GM23248 (cell line): Measurements from ENCODE around the gene ZNF850. TPM values are rescaled to one million over a fixed set of nuclear protein-coding genes. Genes with fewer than 3 reads are reported as not detected.
"Not testable (repeated sequence)": the region's sequence is repeated elsewhere in the genome, so short reads cannot be mapped to it uniquely, and the experiment has no call there.

Experiments used
- DNase-seq: peaks from one replicate; pipeline ENCODE4 v3.0.0-alpha.2; 2015
- H2AFZ ChIP-seq: fragments of 200-600 bp; sonication (generic); 2 replicates; pipeline ENCODE4 v1.6.1; 2016; ENCODE audit warnings: antibody characterized with exemption
- H3F3A ChIP-seq: fragments of 200-600 bp; sonication (generic); 2 replicates; pipeline ENCODE4 v1.6.1; 2016; ENCODE audit warnings: mild to moderate bottlenecking, antibody characterized with exemption, mixed run types; ENCODE audit not compliant: insufficient read depth
- H3K27ac ChIP-seq: fragments of 200-600 bp; sonication (generic); 2 replicates; pipeline ENCODE4 v1.5.1; 2016; ENCODE audit warnings: mild to moderate bottlenecking
- H3K27me3 ChIP-seq: fragments of 200-600 bp; sonication (generic); replicated peaks from 2 replicates; pipeline ENCODE4 v1.6.1; 2016; ENCODE audit warnings: mild to moderate bottlenecking; ENCODE audit not compliant: insufficient read depth
- H3K36me3 ChIP-seq: fragments of 200-600 bp; sonication (generic); 2 replicates; pipeline ENCODE4 v1.6.1; 2016; ENCODE audit warnings: low read depth, mild to moderate bottlenecking
- H3K4me1 ChIP-seq: fragments of 200-600 bp; sonication (generic); 2 replicates; pipeline ENCODE4 v1.6.1; 2016; ENCODE audit warnings: mild to moderate bottlenecking; ENCODE audit not compliant: insufficient read depth
- H3K4me2 ChIP-seq: fragments of 200-600 bp; sonication (generic); one replicate; pipeline ENCODE4 v1.6.1; 2016; ENCODE audit warnings: mild to moderate bottlenecking; ENCODE audit not compliant: unreplicated experiment
- H3K4me3 ChIP-seq: fragments of 200-600 bp; sonication (generic); 2 replicates; pipeline ENCODE4 v1.5.1; 2016; ENCODE audit warnings: mild to moderate bottlenecking
- H3K79me2 ChIP-seq: fragments of 200-600 bp; sonication (generic); 2 replicates; pipeline ENCODE4 v1.6.1; 2016; ENCODE audit warnings: mild to moderate bottlenecking; ENCODE audit not compliant: insufficient read depth
- H3K9ac ChIP-seq: fragments of 200-600 bp; sonication (generic); 2 replicates; pipeline ENCODE4 v1.6.1; 2016; ENCODE audit warnings: mild to moderate bottlenecking
- H3K9me2 ChIP-seq: fragments of 200-600 bp; sonication (generic); 2 replicates; pipeline ENCODE4 v1.6.1; 2016; ENCODE audit warnings: mixed run types, mild to moderate bottlenecking, moderate library complexity; ENCODE audit not compliant: insufficient read depth
- H3K9me3 ChIP-seq: fragments of 200-600 bp; sonication (generic); one replicate; pipeline ENCODE4 v1.6.1; 2017; ENCODE audit warnings: low read depth
- H4K20me1 ChIP-seq: fragments of 200-600 bp; sonication (generic); 2 replicates; pipeline ENCODE4 v1.6.0; 2016; ENCODE audit not compliant: insufficient read depth
- EZH2 ChIP-seq: fragments of 200-600 bp; sonication (generic); IDR thresholded peaks from 2 replicates; pipeline ENCODE4 v1.6.1; 2018; ENCODE audit warnings: antibody characterized with exemption, mild to moderate bottlenecking; ENCODE audit not compliant: insufficient read depth, poor library complexity, severe bottlenecking
- EZH2phosphoT487 ChIP-seq: fragments of 200-600 bp; sonication (generic); IDR thresholded peaks from 2 replicates; pipeline ENCODE4 v1.6.1; 2018; ENCODE audit warnings: antibody characterized with exemption, moderate library complexity, mild to moderate bottlenecking, low read depth; ENCODE audit not compliant: insufficient read depth
- WGBS, 2 experiments: methylation state at CpG; one replicate each; pipeline ENCODE4 v1.1.6; 2015 to 2017; ENCODE audit warnings: low lambda C conversion rate in 2 of 2, low coverage in 1 of 2; ENCODE audit errors: missing lambda C conversion rate in 2 of 2; 5-methylcytosine and 5-hydroxymethylcytosine counted together
- in situ Hi-C: fragments of 300-500 bp; cut with MboI; formaldehyde crosslinking; loops from 2 replicates; pipeline ENCODE4 v1.15.0; 2020
- polyA plus RNA-seq: library from polyadenylated mRNA; unstranded; fragments of >200 nt; fragmentation: Nextera tagmentation; extraction: Ambion mirVana; gene quantifications from 2 replicates; pipeline ENCODE4 v1.2.1, GENCODE V29; 2016
- total RNA-seq: library from RNA; depleted of rRNA; stranded (reverse); fragments of >200 nt; shearing (Covaris generic); gene quantifications from 2 replicates; pipeline ENCODE4 v1.2.3, GENCODE V29; 2014

Gene ZNF850
- total and polyA plus RNA-seq, 2 experiments from 2014 or later, result 0.75 to 1.2 TPM

GRCh38 chr19:36748431-36749275 is 24.0 kb downstream of the ZNF850 start:
- Histone ChIP-seq H4K20me1 (no peaks in the 10 kb centered on the region), H3K4me2 (no peak overlapping the region), H3K9me3 (peaks cover 20% of the 10 kb centered on the region), H3K4me1 (no peaks in the 10 kb centered on the region), H3K27me3 (no peaks in the 10 kb centered on the region), H3F3A (no peaks in the 10 kb centered on the region), H3K36me3 (peaks cover 65% of the 10 kb centered on the region), H3K79me2 (no peaks in the 10 kb centered on the region), H3K9me2 (no peaks in the 10 kb centered on the region), H2AFZ (no peak overlapping the region), H3K4me3 (no peak overlapping the region), H3K27ac (no peak overlapping the region), H3K9ac (no peak overlapping the region)
- in situ Hi-C loops, result no loop called here
- no peak for DNase-seq
- WGBS, 2 experiments, result 95 to 96% methylated on average over 10 of the region's 10 CpGs
- no peak for TF ChIP-seq EZH2
- no peak for TF ChIP-seq EZH2phosphoT487

- no peak overlapping the region for H3K27ac ChIP-seq
- H3K79me2 ChIP-seq, result no peaks in the 10 kb centered on the region
- H3K4me2 ChIP-seq, result no peak overlapping the region
- in situ Hi-C loops, result no loop called here
- no peak overlapping the region for H3K4me3 ChIP-seq
- no peak overlapping the region for H3K9ac ChIP-seq
- H2AFZ ChIP-seq, result no peak overlapping the region
- no peaks in the 10 kb centered on the region for H3K4me1 ChIP-seq
- H3K36me3 ChIP-seq, result peaks cover 62% of the 10 kb centered on the region
- 98 to 99% methylated on average over 10 of the region's 10 CpGs for WGBS, 2 experiments
- H3F3A ChIP-seq, result no peaks in the 10 kb centered on the region
- no peaks in the 10 kb centered on the region for H3K9me2 ChIP-seq
- H3K9me3 ChIP-seq, result peaks cover 19% of the 10 kb centered on the region
- no peak for DNase-seq
- TF ChIP-seq EZH2 (no peak), EZH2phosphoT487 (no peak)
- no peaks in the 10 kb centered on the region for H3K27me3 ChIP-seq
- H4K20me1 ChIP-seq, result no peaks in the 10 kb centered on the region
Observed at GRCh38 chr19:36747750-36748149, 24.9 kb downstream of the ZNF850 start.

- no peaks in the 10 kb centered on the region for H3K4me1 ChIP-seq
- no peak overlapping the region for H3K9ac ChIP-seq
- in situ Hi-C loops, result no loop called here
- H3K27me3 ChIP-seq, result no peaks in the 10 kb centered on the region
- no peak overlapping the region for H3K4me3 ChIP-seq
- H3K4me2 ChIP-seq, result no peak overlapping the region
- H3K79me2 ChIP-seq, result no peaks in the 10 kb centered on the region
- H3K27ac ChIP-seq, result no peak overlapping the region
- no peak for TF ChIP-seq EZH2
- TF ChIP-seq EZH2phosphoT487, result no peak
- no peak for DNase-seq
- peaks cover 45% of the 10 kb centered on the region for H3K36me3 ChIP-seq
- H3K9me3 ChIP-seq, result peaks cover 8% of the 10 kb centered on the region
- WGBS, 2 experiments, result 96 to 100% methylated on average over 4 of the region's 4 CpGs
- H4K20me1 ChIP-seq, result no peaks in the 10 kb centered on the region
- H3F3A ChIP-seq, result no peaks in the 10 kb centered on the region
- H3K9me2 ChIP-seq, result no peaks in the 10 kb centered on the region
- no peak overlapping the region for H2AFZ ChIP-seq
Observed at GRCh38 chr19:36745870-36746269, 26.7 kb downstream of the ZNF850 start.

GRCh38 chr19:36736166-36736565 is 36.4 kb downstream of the ZNF850 start:
- H3K9me2 ChIP-seq, H3K9me3 ChIP-seq, H3K79me2 ChIP-seq, H3K27ac ChIP-seq, H3K4me1 ChIP-seq, H3K4me2 ChIP-seq, H3K36me3 ChIP-seq, H3F3A ChIP-seq, DNase-seq, H4K20me1 ChIP-seq, H2AFZ ChIP-seq, H3K9ac ChIP-seq, H3K27me3 ChIP-seq, H3K4me3 ChIP-seq, in situ Hi-C loops: not testable (repeated sequence)
- 38 to 39% methylated on average over 9 of the region's 9 CpGs for WGBS, 2 experiments
